Fibroblast of the aortic adventitia (primary cell): ENCODE data around the gene SDR42E1. TPM values are rescaled to one million over a fixed set of nuclear protein-coding genes. Genes with fewer than 3 reads are reported as not detected.

Experiments used
- DNase-seq: peaks from one replicate; pipeline ENCODE4 v3.0.0-alpha.2; 2010; ENCODE audit warnings: low read depth
- H3K4me3 ChIP-seq: 2 replicates; pipeline ENCODE4 v1.5.1; 2011; ENCODE audit warnings: low read depth, mild to moderate bottlenecking, control low read depth, low read length, moderate library complexity
- CTCF ChIP-seq: IDR thresholded peaks from 2 replicates; pipeline ENCODE4 v1.5.1; 2011; ENCODE audit warnings: mild to moderate bottlenecking, low read length, control low read depth, inconsistent platforms; ENCODE audit not compliant: insufficient read depth
- total RNA-seq: library from RNA; depleted of rRNA; stranded (reverse); fragments of >200 nt; gene quantifications from 2 replicates; pipeline ENCODE4 v1.2.3, GENCODE V29; 2012; ENCODE audit warnings: low replicate concordance

SDR42E1 gene
- total RNA-seq, 1 donor, result under 0.01 TPM

- no peak for DNase-seq
- H3K4me3 ChIP-seq, result no peak overlapping the region
- TF ChIP-seq CTCF, result no peak
Observed at GRCh38 chr16:82041542-82041941, 30.3 kb upstream of the SDR42E1 start.

DNA sequence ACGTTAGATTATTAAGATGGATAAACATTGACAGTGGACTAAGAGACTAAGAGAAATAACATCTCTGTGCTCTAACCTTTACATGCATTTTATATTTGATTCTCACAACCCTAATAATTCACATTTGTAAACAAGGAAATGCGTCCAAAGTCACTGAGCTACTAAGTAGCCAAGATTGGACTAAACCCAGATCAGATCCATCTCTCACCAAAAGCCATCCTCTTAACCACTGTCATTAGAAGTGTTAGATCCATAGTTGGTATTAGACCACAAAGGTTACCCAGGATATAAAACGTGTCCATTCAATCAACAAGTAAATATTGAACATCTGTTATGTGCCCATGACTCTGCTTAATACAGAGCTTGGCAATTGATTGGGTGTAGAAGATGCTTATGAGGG, 29.0 kb upstream of the SDR42E1 start:
- no peak for TF ChIP-seq CTCF
- H3K4me3 ChIP-seq, result no peak overlapping the region
- DNase-seq, result no peak

DNA sequence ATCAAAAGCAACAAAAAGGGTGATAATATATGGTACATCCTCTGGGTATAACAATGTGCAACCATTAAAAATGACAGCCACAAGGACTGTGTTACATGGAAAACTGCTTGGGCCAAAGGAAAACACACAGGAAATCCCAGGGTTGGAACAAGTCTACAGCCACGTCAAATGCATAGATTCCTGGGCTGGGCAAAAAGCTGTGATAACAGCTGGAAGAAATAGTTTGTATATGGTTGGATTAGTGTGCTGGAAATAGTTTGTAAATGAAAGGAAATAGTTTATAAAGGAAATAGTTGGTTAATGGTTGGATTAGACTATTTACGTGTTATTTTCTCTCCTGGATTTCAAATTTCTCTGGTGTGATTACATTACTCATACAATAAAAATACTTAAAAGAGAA, 26.4 kb upstream of the SDR42E1 start:
- DNase-seq, result peak; percentile 2
- H3K4me3 ChIP-seq, result no peak overlapping the region
- TF ChIP-seq CTCF, result no peak

DNA sequence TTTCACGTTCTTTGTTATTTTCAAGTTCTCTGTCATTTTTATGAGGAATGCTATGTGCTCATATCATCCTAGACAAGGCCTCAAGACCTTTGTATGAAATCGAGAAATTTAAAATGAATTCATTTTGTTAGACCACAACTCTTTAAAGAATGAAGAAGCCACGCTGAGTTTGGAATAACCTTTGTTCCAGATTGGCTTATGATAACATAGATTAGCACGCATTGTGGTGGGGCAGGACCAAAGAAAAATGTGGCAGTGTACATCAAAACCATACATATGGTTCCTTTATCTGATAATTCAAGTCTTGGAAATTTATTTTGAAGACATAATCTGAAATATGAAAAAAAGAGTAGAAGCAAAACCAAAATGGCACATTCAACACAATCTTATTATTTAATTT, 26.0 kb upstream of the SDR42E1 start:
- TF ChIP-seq CTCF, result no peak
- no peak overlapping the region for H3K4me3 ChIP-seq
- no peak for DNase-seq

- DNase-seq, result no peak
- no peak for TF ChIP-seq CTCF
- no peak within 1 kb of the TSS for H3K4me3 ChIP-seq
Observed at GRCh38 chr16:82034981-82035612, 23.8 kb upstream of the SDR42E1 start, which contains the start of gene HSD17B2. Gene HSD17B2 (plus strand): TSS chr16:82035253. CDS start chr16:82035425, 172 bp downstream.

GRCh38 chr16:82033683-82034300, 22.5 kb upstream of the SDR42E1 start:
- H3K4me3 ChIP-seq, result no peak overlapping the region
- DNase-seq, result no peak
- no peak for TF ChIP-seq CTCF
